GM19397 (cell line): ENCODE results near the gene PCBD2.
"Not testable (repeated sequence)": the region's sequence is repeated elsewhere in the genome, so short reads cannot be mapped to it uniquely, and the experiment has no call there.

Experiments
- ATAC-seq: cut with Tn5 transposase; IDR thresholded peaks from one replicate; pipeline ENCODE4 v1.9.1; 2021; ENCODE audit warnings: mild to moderate bottlenecking, moderate library complexity; ENCODE audit not compliant: unreplicated experiment

PCBD2 gene

GRCh38 chr5:134957920-134958608, 53.1 kb downstream of the PCBD2 start:
- no peak for ATAC-seq

DNA sequence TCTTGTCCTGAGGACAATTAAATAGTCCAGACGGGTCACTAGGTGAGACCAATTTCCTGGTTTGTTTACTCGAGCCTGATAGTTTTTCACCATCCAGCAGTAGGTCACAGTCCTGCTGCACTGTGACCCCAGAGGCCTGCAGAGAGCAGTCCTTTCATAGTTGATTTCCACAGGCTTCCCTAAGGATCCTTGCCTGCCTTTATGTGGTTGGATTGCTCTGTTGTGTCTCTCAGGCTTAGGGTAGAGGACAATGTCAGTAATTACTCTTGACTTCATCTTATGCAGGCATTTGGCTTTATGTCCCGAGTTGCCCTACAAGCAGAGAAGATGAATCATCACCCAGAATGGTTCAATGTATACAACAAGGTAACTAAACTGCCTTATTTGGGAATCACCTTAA, 53.8 kb downstream of the PCBD2 start:
- no peak for ATAC-seq

GRCh38 chr5:134963098-134963497, 58.2 kb downstream of the PCBD2 start:
- ATAC-seq: no peak

- ATAC-seq: no peak
Observed at GRCh38 chr5:134964359-134965270, 59.7 kb downstream of the PCBD2 start.

GRCh38 chr5:134965271-134965825, 60.4 kb downstream of the PCBD2 start:
- no peak for ATAC-seq

- ATAC-seq: no peak
Observed at GRCh38 chr5:134967607-134968006, 62.7 kb downstream of the PCBD2 start, which contains the start of gene CATSPER3. CATSPER3 (plus strand) TSS chr5:134967907; CDS start chr5:134967992, 85 bp downstream.

GRCh38 chr5:134968055-134968454, 63.1 kb downstream of the PCBD2 start:
- no peak for ATAC-seq

DNA sequence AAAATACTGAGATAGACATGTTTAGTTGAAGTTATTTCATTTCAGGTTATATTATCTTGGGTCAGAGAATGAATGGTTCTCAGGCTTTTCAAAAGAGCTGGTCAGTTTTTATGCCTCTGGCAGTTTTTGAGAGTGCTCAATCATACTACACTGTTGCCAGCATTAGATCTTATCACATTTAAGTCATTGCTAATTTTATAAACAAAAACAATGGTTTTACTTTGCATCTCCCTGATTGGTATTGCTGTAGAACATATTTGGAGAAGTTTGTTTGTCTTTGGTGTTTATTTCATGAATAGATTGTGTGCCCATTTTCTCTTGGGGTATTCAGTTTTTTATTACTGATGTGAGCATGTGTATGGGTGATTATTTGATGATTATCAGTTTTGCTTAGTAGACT, 64.2 kb downstream of the PCBD2 start:
- no peak for ATAC-seq

- no peak for ATAC-seq
Observed at GRCh38 chr5:134975078-134975715, 70.3 kb downstream of the PCBD2 start.

DNA sequence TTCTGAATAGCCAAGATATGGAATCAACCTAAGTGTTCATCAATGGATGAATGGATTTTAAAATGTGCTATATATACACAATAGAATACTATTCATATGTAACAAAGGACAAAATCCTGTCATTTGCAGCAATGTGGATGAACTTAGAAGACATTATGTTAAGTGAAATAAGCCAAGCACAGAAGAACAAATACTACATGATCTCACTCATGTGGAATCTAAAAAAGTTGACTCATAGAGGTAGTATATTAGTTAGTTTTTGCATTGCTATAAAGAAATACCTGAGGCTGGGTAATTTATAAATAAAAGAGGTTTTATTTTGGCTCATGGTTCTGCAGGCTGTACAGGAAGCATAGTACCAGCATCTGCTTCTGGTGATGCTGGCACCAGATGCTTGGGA, 70.9 kb downstream of the PCBD2 start:
- no peak for ATAC-seq

DNA sequence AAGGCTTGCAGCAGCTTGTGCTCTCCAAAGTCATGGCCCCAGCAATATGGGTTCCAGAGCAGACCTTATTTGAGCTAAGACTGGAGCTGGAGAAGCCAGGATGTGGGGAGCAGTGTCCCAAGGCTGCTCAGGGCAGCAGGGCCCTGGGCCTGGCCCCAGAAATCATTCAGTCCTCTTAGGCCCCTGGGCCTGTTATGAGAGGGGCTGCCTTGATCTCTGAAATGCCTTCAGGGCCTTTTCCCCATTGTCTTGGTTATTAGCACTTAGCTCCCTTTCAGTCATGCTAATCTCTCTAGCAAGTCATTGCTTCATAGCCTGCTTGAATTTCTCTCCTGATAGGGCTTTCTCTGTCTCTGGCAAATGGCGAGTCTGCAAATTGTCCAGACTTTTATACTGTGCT, 71.9 kb downstream of the PCBD2 start:
- no peak for ATAC-seq

GRCh38 chr5:134979416-134979815, 74.5 kb downstream of the PCBD2 start:
- ATAC-seq: no peak

- ATAC-seq: no peak
Observed at GRCh38 chr5:134982230-134982629, 77.3 kb downstream of the PCBD2 start.

GRCh38 chr5:134989266-134989830, 84.4 kb downstream of the PCBD2 start:
- ATAC-seq: no peak

GRCh38 chr5:134990183-134990582, 85.3 kb downstream of the PCBD2 start:
- ATAC-seq: not testable (repeated sequence)

GRCh38 chr5:134992148-134992547, 87.2 kb downstream of the PCBD2 start:
- ATAC-seq: no peak

DNA sequence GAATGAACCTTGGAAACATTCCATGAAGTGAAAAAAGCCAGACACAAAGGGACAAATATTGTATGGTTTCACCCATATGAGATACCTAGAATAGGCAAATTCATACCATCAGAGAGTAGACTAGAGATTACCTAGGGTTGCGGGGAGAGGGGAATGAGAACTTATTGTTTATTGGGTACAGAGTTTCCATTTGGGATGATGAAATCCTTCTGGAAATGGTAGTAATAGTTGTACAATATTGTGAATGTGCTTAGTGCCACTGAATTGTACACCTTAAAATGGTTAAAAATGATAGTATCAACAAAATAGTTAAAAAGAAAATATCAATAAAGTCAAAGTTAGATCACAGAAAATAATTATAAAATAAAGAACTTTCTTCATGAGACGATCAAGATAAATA, 88.2 kb downstream of the PCBD2 start:
- ATAC-seq: no peak

- ATAC-seq: no peak
Observed at GRCh38 chr5:134994560-134995156, 89.7 kb downstream of the PCBD2 start.

DNA sequence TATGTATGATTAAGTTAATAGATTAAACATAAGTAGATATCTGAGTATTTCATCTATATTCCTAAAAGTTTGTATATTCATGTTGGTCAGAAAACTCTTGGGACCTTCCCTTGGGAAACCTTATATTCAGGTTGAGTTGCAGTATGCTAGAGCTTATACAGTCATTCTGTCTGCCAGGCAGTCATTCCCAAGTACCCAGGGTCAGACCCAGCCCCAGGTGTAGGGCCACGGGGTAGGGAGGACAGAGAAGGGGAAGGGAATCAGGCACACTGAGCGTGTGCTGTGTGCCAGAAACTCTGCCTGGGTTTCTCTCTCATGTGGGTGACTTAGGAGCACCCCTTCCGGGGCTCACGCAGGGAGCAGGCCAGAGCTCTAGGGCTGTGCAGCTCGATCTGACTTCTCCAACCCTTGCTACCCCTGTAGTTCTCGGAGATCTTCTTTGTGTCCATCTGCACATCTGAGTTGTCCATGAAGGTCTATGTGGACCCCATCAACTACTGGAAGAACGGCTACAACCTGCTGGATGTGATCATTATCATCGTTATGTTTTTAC, 91.0 kb downstream of the PCBD2 start:
- ATAC-seq: no peak

GRCh38 chr5:134997015-134997414, 92.1 kb downstream of the PCBD2 start:
- ATAC-seq: no peak
